A204.1 (cell line): ENCODE results near the gene FRAT1.

ENCODE experiments used
- FAIRE-seq: peaks from 2 replicates; lab custom pipeline; 2012; peaks lifted over from hg19 to GRCh38; lab: Jason Lieb, UNC

FRAT1 gene

DNA sequence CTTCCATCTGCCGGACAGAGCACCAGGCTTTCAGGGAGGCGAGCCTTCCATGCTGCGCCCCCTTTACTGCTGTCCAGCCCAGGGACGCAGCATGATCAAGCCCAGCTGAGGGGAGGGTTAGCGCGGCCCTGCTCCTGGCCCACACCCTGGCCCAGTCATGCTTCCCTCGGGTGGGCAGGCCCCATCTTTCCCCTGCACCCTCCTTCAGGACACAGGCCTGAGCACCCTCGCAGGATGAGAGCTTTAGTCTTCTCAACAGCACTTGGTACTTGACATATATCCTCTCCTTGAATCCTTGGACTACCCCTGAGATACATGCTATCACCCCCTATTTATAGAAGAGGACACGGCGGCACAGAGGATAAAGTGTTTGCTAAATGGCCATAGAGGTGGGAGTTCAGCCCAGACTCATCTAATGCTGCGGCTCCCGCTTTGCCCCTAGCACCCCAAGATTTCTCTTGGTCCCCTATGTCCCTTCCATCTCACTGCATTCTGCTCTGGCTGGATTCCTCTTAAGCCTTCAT, 48.1 kb downstream of the FRAT1 start:
- FAIRE-seq, result no peak
